H1 (cell line): ENCODE results near the gene SASH3.

Source experiments
- CEBPB ChIP-seq: IDR thresholded peaks from 2 replicates; pipeline ENCODE4 v1.6.1; 2012; ENCODE audit warnings: low read depth, low read length
- CHD2 ChIP-seq: IDR thresholded peaks from 2 replicates; pipeline ENCODE4 v1.6.1; 2012; ENCODE audit warnings: low read length, improper control_type of control experiment
- EZH2 ChIP-seq: fragments of 200-600 bp; sonication (generic); IDR thresholded peaks from 2 replicates; pipeline ENCODE4 v1.7.1; 2012; ENCODE audit warnings: low read depth, mild to moderate bottlenecking, moderate library complexity, low read length, inconsistent platforms; ENCODE audit not compliant: severe bottlenecking
- POLR2A ChIP-seq, 2 experiments: IDR thresholded peaks; 1 replicate in 1 of 2; 2 replicates in 1 of 2; pipeline ENCODE4 v1.6.1; 2011; ENCODE audit warnings: low read depth in 2 of 2, low read length in 2 of 2, mild to moderate bottlenecking in 2 of 2; ENCODE audit errors: control extremely low read depth in 1 of 2
- SP2 ChIP-seq: IDR thresholded peaks from 2 replicates; pipeline ENCODE4 v1.6.1; 2012; ENCODE audit warnings: mild to moderate bottlenecking, low read length, inconsistent platforms
- SRF ChIP-seq: IDR thresholded peaks from 2 replicates; pipeline ENCODE4 v1.6.1; 2011; ENCODE audit warnings: mild to moderate bottlenecking, low read depth, low read length, moderate library complexity
- TAF1 ChIP-seq: IDR thresholded peaks from 2 replicates; pipeline ENCODE4 v1.6.1; 2011; ENCODE audit warnings: mild to moderate bottlenecking, low read depth, low read length
- TAF7 ChIP-seq: optimal IDR thresholded peaks from 2 replicates; pipeline ENCODE3; 2011; ENCODE audit warnings: low read depth, mild to moderate bottlenecking, inconsistent platforms, low read length, moderate library complexity, borderline replicate concordance
- TF ChIP-seq, protein P1 (sequence below), 3 experiments: IDR thresholded peaks; 1 replicate in 2 of 3; 2 replicates in 1 of 3; pipeline versions ENCODE4 v1.5.1 to v1.6.1; 2011; ENCODE audit warnings: low read length in 3 of 3, mild to moderate bottlenecking in 3 of 3, inconsistent platforms in 2 of 3, low read depth in 1 of 3, moderate library complexity in 1 of 3; ENCODE audit not compliant: insufficient read depth in 1 of 3; ENCODE audit errors: control extremely low read depth in 1 of 3
- TF ChIP-seq, protein P2 (sequence below): IDR thresholded peaks from 2 replicates; pipeline ENCODE4 v1.6.1; 2012; ENCODE audit warnings: inconsistent platforms
- TF ChIP-seq, protein P3 (sequence below): IDR thresholded peaks from 2 replicates; pipeline ENCODE4 v1.6.1; 2012; ENCODE audit warnings: low read length, inconsistent platforms

DNA sequence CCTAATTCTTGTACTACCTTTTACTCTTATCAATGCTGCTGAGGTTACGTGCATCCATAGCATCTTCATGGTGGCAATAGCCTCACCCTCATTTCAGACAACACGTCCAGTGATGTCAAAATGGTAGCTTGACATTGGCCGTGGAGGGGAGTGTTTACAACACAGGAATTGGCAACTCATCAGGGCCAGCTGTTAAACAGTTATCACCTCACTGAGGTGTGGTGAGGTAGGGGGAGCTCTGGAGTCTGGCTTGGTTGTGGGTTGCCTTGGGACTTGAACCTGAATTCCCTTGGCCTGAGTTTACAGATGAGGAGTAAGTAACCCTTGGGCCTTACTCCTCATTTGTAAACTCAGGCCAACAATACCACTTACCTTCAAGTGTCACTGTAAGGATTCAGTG is 10.4 kb downstream of the SASH3 start:
- TF ChIP-seq, protein P1, sequence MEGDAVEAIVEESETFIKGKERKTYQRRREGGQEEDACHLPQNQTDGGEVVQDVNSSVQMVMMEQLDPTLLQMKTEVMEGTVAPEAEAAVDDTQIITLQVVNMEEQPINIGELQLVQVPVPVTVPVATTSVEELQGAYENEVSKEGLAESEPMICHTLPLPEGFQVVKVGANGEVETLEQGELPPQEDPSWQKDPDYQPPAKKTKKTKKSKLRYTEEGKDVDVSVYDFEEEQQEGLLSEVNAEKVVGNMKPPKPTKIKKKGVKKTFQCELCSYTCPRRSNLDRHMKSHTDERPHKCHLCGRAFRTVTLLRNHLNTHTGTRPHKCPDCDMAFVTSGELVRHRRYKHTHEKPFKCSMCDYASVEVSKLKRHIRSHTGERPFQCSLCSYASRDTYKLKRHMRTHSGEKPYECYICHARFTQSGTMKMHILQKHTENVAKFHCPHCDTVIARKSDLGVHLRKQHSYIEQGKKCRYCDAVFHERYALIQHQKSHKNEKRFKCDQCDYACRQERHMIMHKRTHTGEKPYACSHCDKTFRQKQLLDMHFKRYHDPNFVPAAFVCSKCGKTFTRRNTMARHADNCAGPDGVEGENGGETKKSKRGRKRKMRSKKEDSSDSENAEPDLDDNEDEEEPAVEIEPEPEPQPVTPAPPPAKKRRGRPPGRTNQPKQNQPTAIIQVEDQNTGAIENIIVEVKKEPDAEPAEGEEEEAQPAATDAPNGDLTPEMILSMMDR (IDR thresholded peaks at IDR 0.05; ENCODE audit: control extremely low read depth in 1 of 3, insufficient read depth in 1 of 3, low read depth in 1 of 3, low read length in 3 of 3), result no peak; a peak in 1 of 4 replicates
- TF ChIP-seq EZH2, result no peak
- TF ChIP-seq, protein P2, sequence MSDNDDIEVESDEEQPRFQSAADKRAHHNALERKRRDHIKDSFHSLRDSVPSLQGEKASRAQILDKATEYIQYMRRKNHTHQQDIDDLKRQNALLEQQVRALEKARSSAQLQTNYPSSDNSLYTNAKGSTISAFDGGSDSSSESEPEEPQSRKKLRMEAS, result no peak
- TF ChIP-seq, protein P3, sequence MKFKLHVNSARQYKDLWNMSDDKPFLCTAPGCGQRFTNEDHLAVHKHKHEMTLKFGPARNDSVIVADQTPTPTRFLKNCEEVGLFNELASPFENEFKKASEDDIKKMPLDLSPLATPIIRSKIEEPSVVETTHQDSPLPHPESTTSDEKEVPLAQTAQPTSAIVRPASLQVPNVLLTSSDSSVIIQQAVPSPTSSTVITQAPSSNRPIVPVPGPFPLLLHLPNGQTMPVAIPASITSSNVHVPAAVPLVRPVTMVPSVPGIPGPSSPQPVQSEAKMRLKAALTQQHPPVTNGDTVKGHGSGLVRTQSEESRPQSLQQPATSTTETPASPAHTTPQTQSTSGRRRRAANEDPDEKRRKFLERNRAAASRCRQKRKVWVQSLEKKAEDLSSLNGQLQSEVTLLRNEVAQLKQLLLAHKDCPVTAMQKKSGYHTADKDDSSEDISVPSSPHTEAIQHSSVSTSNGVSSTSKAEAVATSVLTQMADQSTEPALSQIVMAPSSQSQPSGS, result no peak
- no peak for TF ChIP-seq POLR2A (IDR thresholded peaks at IDR 0.05; ENCODE audit: control extremely low read depth in 1 of 2, low read depth in 2 of 2, low read length in 2 of 2)
- TF ChIP-seq SRF, result no peak
- no peak for TF ChIP-seq CHD2
- no peak for TF ChIP-seq SP2
- no peak for TF ChIP-seq TAF7
- no peak for TF ChIP-seq CEBPB
- TF ChIP-seq TAF1, result no peak
